ENCODE measurements around the gene GABPB1.

The GABPB1 gene

GRCh38 chr15:50307799-50308198 lies 47.2 kb downstream of the GABPB1 start:
- no peak for DNase-seq (ENCODE audit: low read depth)
- TF ChIP-seq CTCF (IDR thresholded peaks at IDR 0.05; ENCODE audit: control insufficient read depth, extremely low read depth, insufficient read depth), result no peak
- no peak overlapping the region for H3K4me3 ChIP-seq (ENCODE audit: low read depth, low read length)

GRCh38 chr15:50304836-50305235 lies 50.2 kb downstream of the GABPB1 start:
- no peak for TF ChIP-seq CTCF (IDR thresholded peaks at IDR 0.05; ENCODE audit: control insufficient read depth, extremely low read depth, insufficient read depth)
- no peak for DNase-seq (ENCODE audit: low read depth)

GRCh38 chr15:50302581-50302980 lies 52.4 kb downstream of the GABPB1 start:
- TF ChIP-seq CTCF (IDR thresholded peaks at IDR 0.05; ENCODE audit: control insufficient read depth, extremely low read depth, insufficient read depth), result no peak
- DNase-seq (ENCODE audit: low read depth), result no peak
- no peak overlapping the region for H3K4me3 ChIP-seq (ENCODE audit: low read depth, low read length)

More at GRCh38 chr15:50304836-50305235, 50.2 kb downstream of the GABPB1 start:
- no peak overlapping the region for H3K4me3 ChIP-seq (ENCODE audit: low read depth, low read length)

GRCh38 chr15:50298340-50298739 lies 56.7 kb downstream of the GABPB1 start:
- H3K4me3 ChIP-seq (ENCODE audit: low read depth, low read length), result no peak overlapping the region
- TF ChIP-seq CTCF (IDR thresholded peaks at IDR 0.05; ENCODE audit: control insufficient read depth, extremely low read depth, insufficient read depth), result no peak
- DNase-seq (ENCODE audit: low read depth), result no peak

GRCh38 chr15:50295966-50296365 lies 59.0 kb downstream of the GABPB1 start:
- no peak overlapping the region for H3K4me3 ChIP-seq (ENCODE audit: low read depth, low read length)
- TF ChIP-seq CTCF (IDR thresholded peaks at IDR 0.05; ENCODE audit: control insufficient read depth, extremely low read depth, insufficient read depth), result no peak
- no peak for DNase-seq (ENCODE audit: low read depth)

- TF ChIP-seq CTCF (IDR thresholded peaks at IDR 0.05; ENCODE audit: control insufficient read depth, extremely low read depth, insufficient read depth), result no peak
- DNase-seq (ENCODE audit: low read depth), result no peak
- no peak overlapping the region for H3K4me3 ChIP-seq (ENCODE audit: low read depth, low read length)
These were observed 65.2 kb downstream of the GABPB1 start for GRCh38 chr15:50289749-50290148.

GRCh38 chr15:50287324-50288116 lies 67.5 kb downstream of the GABPB1 start:
- H3K4me3 ChIP-seq (ENCODE audit: low read depth, low read length), result no peak overlapping the region
- no peak for DNase-seq (ENCODE audit: low read depth)
- no peak for TF ChIP-seq CTCF (IDR thresholded peaks at IDR 0.05; ENCODE audit: control insufficient read depth, extremely low read depth, insufficient read depth)
